Sigmoid colon (tissue), 7 donors: ENCODE measurements around the gene NTNG1. TPM values are rescaled to one million over a fixed set of nuclear protein-coding genes. Genes with fewer than 3 reads are reported as not detected.

ENCODE experiments used
- DNase-seq: peaks from one replicate; pipeline ENCODE4 v3.0.0-alpha.2; 2019
- H3K27ac ChIP-seq, 4 donors: fragments of 200-600 bp; sonication (generic); one replicate each; pipeline ENCODE4 v1.5.1; 2016 to 2019; ENCODE audit warnings: mild to moderate bottlenecking in 1 of 4
- H3K27me3 ChIP-seq, 3 donors: fragments of 200-600 bp; sonication (generic); one replicate each; pipeline ENCODE4 v1.5.1; 2019; ENCODE audit warnings: mild to moderate bottlenecking in 1 of 3
- H3K36me3 ChIP-seq, 4 donors: fragments of 200-600 bp; sonication (generic); one replicate each; pipeline ENCODE4 v1.5.1; 2016 to 2019
- H3K4me1 ChIP-seq, 4 donors: fragments of 200-600 bp; sonication (generic); one replicate each; pipeline ENCODE4 v1.5.1; 2017 to 2019
- H3K4me3 ChIP-seq, 4 donors: fragments of 200-600 bp; sonication (generic); one replicate each; pipeline ENCODE4 v1.5.1; 2017 to 2019; ENCODE audit warnings: mild to moderate bottlenecking in 2 of 4, moderate library complexity in 1 of 4
- H3K9me3 ChIP-seq, 4 donors: fragments of 200-600 bp in 3 of 4; sonication (generic) in 3 of 4; one replicate each; pipeline versions ENCODE4 v1.5.1 to v1.6.1; 2013 to 2019
- CTCF ChIP-seq, 4 experiments: fragments of 450-650 bp in 3 of 4; fragments of 200-600 bp in 1 of 4; IDR thresholded peaks; one replicate each; pipeline ENCODE4 v1.5.1; 2016 to 2019; ENCODE audit warnings: antibody characterized with exemption in 4 of 4, mild to moderate bottlenecking in 3 of 4, moderate library complexity in 2 of 4
- EP300 ChIP-seq, 4 donors: sonication (generic); formaldehyde crosslinking; IDR thresholded peaks; one replicate each; pipeline ENCODE4 v1.6.1; 2017; ENCODE audit warnings: antibody characterized with exemption in 4 of 4
- POLR2A ChIP-seq, 2 donors: fragments of 450-650 bp; IDR thresholded peaks; one replicate each; pipeline ENCODE4 v1.6.1; 2016; ENCODE audit warnings: antibody characterized with exemption in 2 of 2, mild to moderate bottlenecking in 2 of 2, moderate library complexity in 2 of 2
- POLR2AphosphoS5 ChIP-seq, 4 donors: sonication (generic); formaldehyde crosslinking; IDR thresholded peaks; one replicate each; pipeline ENCODE4 v1.6.1; 2017; ENCODE audit warnings: antibody characterized with exemption in 4 of 4
- WGBS, 2 donors: extraction: QIAGEN DNeasy Blood & Tissue Kit; methylation state at CpG; one replicate each; pipeline ENCODE4 v1.1.7; 2013; 5-methylcytosine and 5-hydroxymethylcytosine counted together
- intact Hi-C: fragments of 100-400 bp; cut with DNase I; formaldehyde crosslinking; loops from one replicate; pipeline ENCODE4 v1.15.1; 2023
- polyA plus RNA-seq, 3 donors: library from polyadenylated mRNA; stranded (reverse); fragments of 200-250 nt; gene quantifications; one replicate each; pipeline ENCODE4 v1.2.3, GENCODE V29; 2013
- total RNA-seq, 4 donors: library from RNA; depleted of rRNA; stranded (reverse); fragments of >200 nt; gene quantifications; one replicate each; pipeline ENCODE4 v1.1.0, GENCODE V29; 2016
- donor health status: healthy with polysubstance abuse.
- donor health status: Bipolar disorder and iron deficiency.
- donor health status: healthy.

The NTNG1 gene
- total and polyA plus RNA-seq, 7 donors: under 0.01 to 32.5 (median 9.5) TPM; not detected in 1

- WGBS, 2 donors: 42 to 65% methylated on average over 1 of the region's 1 CpG
- no peak for DNase-seq
- Histone ChIP-seq H3K36me3 (no peaks in the 10 kb centered on the region), H3K9me3 (no peaks in the 10 kb centered on the region), H3K4me3 (no peak overlapping the region), H3K4me1 (peaks cover 0 to 16% (median 2%) of the 10 kb centered on the region in 4 donors), H3K27me3 (no peaks in the 10 kb centered on the region), H3K27ac (no peak overlapping the region)
- intact Hi-C loops: no loop called here
- TF ChIP-seq EP300 (IDR thresholded peaks at IDR 0.05) (no peak), POLR2A (IDR thresholded peaks at IDR 0.05) (no peak), CTCF (IDR thresholded peaks at IDR 0.05) (no peak), POLR2AphosphoS5 (IDR thresholded peaks at IDR 0.05) (no peak)
Measured at GRCh38 chr1:107175102-107175909, 34.5 kb downstream of the NTNG1 start.

- Histone ChIP-seq H3K4me1 (peaks cover 0 to 6% (median 2%) of the 10 kb centered on the region in 4 donors), H3K27me3 (no peaks in the 10 kb centered on the region), H3K9me3 (no peaks in the 10 kb centered on the region), H3K27ac (no peak overlapping the region), H3K4me3 (no peak overlapping the region), H3K36me3 (no peaks in the 10 kb centered on the region)
- 39 to 47% methylated on average over 5 of the region's 5 CpGs for WGBS, 2 donors
- no peak for TF ChIP-seq CTCF (IDR thresholded peaks at IDR 0.05)
- no peak for TF ChIP-seq POLR2AphosphoS5 (IDR thresholded peaks at IDR 0.05)
- TF ChIP-seq POLR2A (IDR thresholded peaks at IDR 0.05): no peak
- TF ChIP-seq EP300 (IDR thresholded peaks at IDR 0.05): no peak
- no peak for DNase-seq
- intact Hi-C loops: no loop called here
Measured at GRCh38 chr1:107181253-107181969, 40.6 kb downstream of the NTNG1 start.

GRCh38 chr1:107183011-107183410 is 42.2 kb downstream of the NTNG1 start:
- no peak overlapping the region for H3K4me3 ChIP-seq
- TF ChIP-seq POLR2AphosphoS5 (IDR thresholded peaks at IDR 0.05): no peak
- no peak for TF ChIP-seq EP300 (IDR thresholded peaks at IDR 0.05)
- TF ChIP-seq CTCF (IDR thresholded peaks at IDR 0.05): no peak
- no peak for TF ChIP-seq POLR2A (IDR thresholded peaks at IDR 0.05)
- DNase-seq: no peak
- H3K27ac ChIP-seq: no peak overlapping the region
- H3K36me3 ChIP-seq: no peaks in the 10 kb centered on the region
- H3K4me1 ChIP-seq: peaks cover 0 to 6% (median 2%) of the 10 kb centered on the region in 4 donors
- WGBS, 2 donors: 56 to 77% methylated on average over 4 of the region's 4 CpGs
- intact Hi-C loops: no loop called here
- H3K27me3 ChIP-seq: no peaks in the 10 kb centered on the region
- H3K9me3 ChIP-seq: no peaks in the 10 kb centered on the region

- H3K4me3 ChIP-seq: no peak overlapping the region
- no peaks in the 10 kb centered on the region for H3K9me3 ChIP-seq
- H3K27me3 ChIP-seq: no peaks in the 10 kb centered on the region
- no peak for DNase-seq
- TF ChIP-seq EP300 (IDR thresholded peaks at IDR 0.05) (no peak), CTCF (IDR thresholded peaks at IDR 0.05) (no peak), POLR2AphosphoS5 (IDR thresholded peaks at IDR 0.05) (no peak), POLR2A (IDR thresholded peaks at IDR 0.05) (no peak)
- no peaks in the 10 kb centered on the region for H3K36me3 ChIP-seq
- WGBS, 2 donors: 52 to 59% methylated on average over 2 of the region's 2 CpGs
- H3K4me1 ChIP-seq: peaks cover 0 to 6% (median 2%) of the 10 kb centered on the region in 4 donors
- H3K27ac ChIP-seq: no peak overlapping the region
- intact Hi-C loops: no loop called here
Measured at GRCh38 chr1:107184888-107185287, 44.0 kb downstream of the NTNG1 start.
